HG02759 (cell line): ENCODE measurements around the gene ROPN1.

Experiments used
- ATAC-seq: cut with Tn5 transposase; IDR thresholded peaks from one replicate; pipeline ENCODE4 v1.9.1; 2021; ENCODE audit warnings: mild to moderate bottlenecking, moderate library complexity; ENCODE audit not compliant: unreplicated experiment

Gene ROPN1

DNA sequence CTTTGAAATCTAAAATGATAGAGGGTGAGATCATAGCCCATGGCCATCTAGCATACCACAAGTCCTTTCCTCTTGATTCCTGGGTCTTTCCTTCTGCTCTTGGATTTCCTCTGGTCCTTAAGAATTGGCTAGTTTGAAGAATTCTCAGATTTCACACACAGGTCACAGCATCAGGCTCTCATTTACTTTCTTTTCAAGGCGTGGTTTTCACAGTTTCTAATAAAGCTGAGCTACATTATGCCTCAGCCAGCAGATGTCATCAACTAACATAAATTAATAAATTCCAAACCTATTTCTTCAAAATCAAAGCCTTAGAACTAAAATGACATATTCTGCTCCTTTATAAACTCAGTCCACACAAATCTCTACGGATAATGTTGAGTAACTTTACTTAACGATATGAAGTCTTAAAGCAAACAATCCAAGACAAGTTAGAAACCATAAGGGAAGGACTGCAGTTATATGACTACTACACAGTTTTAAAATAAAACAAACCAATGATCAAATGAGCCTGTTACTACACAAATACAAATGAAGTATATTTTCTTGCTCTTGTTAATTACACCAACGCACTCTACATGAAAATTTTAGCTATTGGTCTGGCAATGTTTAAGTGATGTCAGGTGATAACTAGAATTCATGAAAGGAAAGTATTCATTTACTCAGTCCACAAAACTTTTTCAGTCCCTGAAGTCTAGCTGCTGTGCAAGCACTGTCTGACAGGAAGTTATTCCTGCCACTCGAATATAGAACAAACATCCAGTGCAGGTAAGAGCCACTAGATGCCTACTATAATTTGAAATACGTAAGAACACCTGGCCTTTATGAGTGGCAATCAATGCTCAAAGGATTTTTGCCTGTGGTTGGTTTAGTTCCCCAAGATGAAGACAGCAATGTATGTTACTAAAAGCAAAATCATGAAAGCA, 40.1 kb downstream of the ROPN1 start:
- ATAC-seq: no peak

- ATAC-seq: no peak
Measured at GRCh38 chr3:123949641-123950040, 42.3 kb downstream of the ROPN1 start.

GRCh38 chr3:123948449-123948848, 43.5 kb downstream of the ROPN1 start:
- ATAC-seq: no peak

- ATAC-seq: no peak
Measured at GRCh38 chr3:123947482-123947881, 44.4 kb downstream of the ROPN1 start.

DNA sequence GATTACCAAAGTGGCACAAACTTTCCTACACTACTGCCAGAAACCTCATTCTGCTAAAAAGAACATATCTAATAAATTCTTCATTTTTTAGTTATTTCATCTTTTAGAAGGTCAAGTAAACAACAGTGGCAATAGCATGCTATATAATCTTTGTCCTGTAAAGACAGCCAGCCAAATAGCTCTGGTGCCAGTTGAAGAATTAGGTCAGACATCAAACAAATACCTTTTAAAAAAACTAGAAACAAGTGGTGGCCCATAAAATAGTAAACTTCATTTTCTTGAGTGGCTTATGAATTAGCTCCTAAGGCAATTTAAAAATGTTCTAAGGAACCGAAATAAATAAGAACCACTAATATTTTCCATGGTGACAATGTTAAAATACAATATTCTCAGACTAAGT, 50.4 kb downstream of the ROPN1 start:
- no peak for ATAC-seq

- no peak for ATAC-seq
Measured at GRCh38 chr3:123941121-123941520, 50.8 kb downstream of the ROPN1 start.

GRCh38 chr3:123939706-123940105, 52.2 kb downstream of the ROPN1 start:
- no peak for ATAC-seq

GRCh38 chr3:123936400-123936799, 55.5 kb downstream of the ROPN1 start:
- no peak for ATAC-seq

DNA sequence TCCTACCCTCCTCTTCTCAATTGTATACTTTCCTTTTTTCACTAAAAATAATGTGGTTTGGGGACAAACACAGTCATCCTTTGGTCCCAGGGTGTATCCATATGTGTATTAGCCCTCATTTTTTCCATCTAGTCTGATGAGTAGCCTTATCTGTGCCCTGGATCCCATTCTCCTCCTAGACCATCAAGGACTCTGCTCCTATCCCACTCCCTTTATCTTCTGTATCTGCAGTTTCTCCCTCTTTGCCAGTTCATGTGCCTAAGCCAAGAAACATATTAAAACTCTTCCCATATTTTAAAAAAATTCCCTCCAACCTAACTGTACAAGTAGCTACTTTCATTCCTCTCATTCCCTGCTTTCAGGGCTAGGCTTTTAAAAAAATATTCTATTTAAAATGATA, 56.1 kb downstream of the ROPN1 start:
- no peak for ATAC-seq

GRCh38 chr3:123934250-123934649, 57.7 kb downstream of the ROPN1 start:
- no peak for ATAC-seq

DNA sequence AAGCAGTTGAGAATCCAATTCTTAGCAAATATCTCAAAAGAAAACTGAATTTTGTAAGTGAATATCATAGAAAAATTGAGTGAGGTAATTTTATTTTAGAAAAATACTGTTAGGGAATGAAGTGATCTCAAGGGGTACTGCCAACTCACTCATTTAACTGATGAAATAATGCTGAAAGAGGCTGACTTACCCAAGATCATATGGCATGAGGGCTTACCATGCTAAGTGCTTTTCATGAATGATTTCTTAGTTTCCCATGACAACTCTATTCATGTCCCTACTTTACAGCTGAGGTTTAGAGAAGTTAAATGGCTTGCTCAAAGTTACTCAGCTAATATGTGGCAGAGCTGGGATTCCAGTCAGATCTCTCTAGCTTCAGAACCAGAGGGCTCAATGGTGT, 61.5 kb downstream of the ROPN1 start:
- ATAC-seq: no peak

DNA sequence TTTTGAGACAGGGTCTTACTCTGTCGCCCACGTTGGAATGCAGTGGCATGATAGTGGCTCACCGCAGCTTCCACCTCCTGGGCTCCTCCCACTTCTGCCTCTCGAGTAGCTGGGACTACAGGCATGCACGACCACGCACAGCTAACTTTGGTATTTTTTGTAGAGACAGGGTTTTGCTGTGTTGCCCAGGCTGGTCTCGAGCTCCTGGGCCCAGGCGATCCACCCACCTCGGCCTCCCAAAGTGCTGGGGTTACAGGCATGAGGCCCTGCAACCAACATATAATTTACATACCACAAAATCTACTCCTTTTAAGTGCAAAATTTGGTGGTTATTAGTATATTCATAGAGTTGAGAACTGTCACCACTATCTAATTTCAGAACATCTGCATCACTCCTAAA, 62.6 kb downstream of the ROPN1 start:
- ATAC-seq: no peak

DNA sequence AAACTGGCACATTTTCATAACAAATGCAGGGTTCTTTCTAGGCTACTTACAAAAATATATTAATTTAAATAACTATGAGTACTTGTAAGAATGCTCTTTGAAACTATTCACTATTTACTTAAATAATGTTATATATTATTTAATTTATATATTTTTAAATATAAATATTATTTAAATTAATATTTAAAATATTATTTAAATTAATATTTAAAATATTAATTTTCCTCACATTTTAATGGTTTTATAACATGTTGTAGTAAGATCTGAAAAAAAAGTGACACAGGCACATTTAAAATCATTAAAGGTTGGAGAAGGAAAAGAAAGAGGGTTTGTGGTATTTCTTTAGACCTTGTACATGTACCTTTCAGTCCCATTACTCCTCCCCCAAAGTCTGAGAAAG, 65.5 kb downstream of the ROPN1 start:
- ATAC-seq: no peak

- ATAC-seq: no peak
Measured at GRCh38 chr3:123920868-123921267, 71.1 kb downstream of the ROPN1 start.

- no peak for ATAC-seq
Measured at GRCh38 chr3:123920383-123920782, 71.5 kb downstream of the ROPN1 start.

DNA sequence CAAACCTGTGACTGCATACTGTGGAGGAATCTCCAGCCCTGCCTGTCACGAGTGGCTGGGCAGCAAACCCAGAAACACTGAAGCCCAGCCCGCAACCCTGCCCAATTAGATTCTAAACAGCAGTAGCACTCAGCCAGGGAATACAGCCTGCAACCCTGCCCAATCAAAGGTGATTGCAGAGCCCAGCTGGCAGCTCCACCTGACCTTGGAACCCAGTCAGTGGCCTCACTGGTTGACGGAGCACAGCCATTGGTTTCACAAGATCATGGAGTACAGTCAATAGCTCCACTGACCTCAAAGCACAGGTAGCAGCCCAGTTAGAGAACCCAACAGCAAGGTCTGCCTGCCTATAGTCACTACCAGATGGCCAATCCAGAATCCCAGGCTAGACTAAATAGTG, 72.6 kb downstream of the ROPN1 start:
- ATAC-seq: no peak
